Stimulated activated effector memory CD8-positive, alpha-beta T cell treated with anti-CD3 and anti-CD28 coated beads, Interleukin-12 subunit alpha, Interleukin-12 subunit beta, amount 100 ng/mL, for 72 hours (primary cell): ENCODE measurements around the gene ICE1.
A peak's percentile ranks its signal among the peaks of the same experiment; 100 is the strongest.

Experiments used
- ATAC-seq: fragments of 150-1000 bp; cut with Tn5 transposase; 2 replicates; pipeline ENCODE4 v1.10.0; 2021
- DNase-seq, 2 donors: peaks; one replicate each; pipeline ENCODE4 v3.0.0; 2021 to 2022; ENCODE audit warnings: low spot score in 2 of 2
- H3K27ac Mint-ChIP-seq: one replicate; pipeline ENCODE4 v1.8.0; 2022; ENCODE audit warnings: mild to moderate bottlenecking, mixed read lengths
- H3K36me3 Mint-ChIP-seq: one replicate; pipeline ENCODE4 v1.8.0; 2022; ENCODE audit warnings: mild to moderate bottlenecking, mixed read lengths
- H3K4me1 Mint-ChIP-seq: one replicate; pipeline ENCODE4 v1.8.0; 2022; ENCODE audit warnings: mixed read lengths
- H3K4me3 Mint-ChIP-seq: one replicate; pipeline ENCODE4 v1.8.0; 2022; ENCODE audit warnings: mild to moderate bottlenecking, mixed read lengths
- H3K9me3 Mint-ChIP-seq: one replicate; pipeline ENCODE4 v1.8.0; 2022; ENCODE audit warnings: mixed read lengths

ICE1 gene, protein sequence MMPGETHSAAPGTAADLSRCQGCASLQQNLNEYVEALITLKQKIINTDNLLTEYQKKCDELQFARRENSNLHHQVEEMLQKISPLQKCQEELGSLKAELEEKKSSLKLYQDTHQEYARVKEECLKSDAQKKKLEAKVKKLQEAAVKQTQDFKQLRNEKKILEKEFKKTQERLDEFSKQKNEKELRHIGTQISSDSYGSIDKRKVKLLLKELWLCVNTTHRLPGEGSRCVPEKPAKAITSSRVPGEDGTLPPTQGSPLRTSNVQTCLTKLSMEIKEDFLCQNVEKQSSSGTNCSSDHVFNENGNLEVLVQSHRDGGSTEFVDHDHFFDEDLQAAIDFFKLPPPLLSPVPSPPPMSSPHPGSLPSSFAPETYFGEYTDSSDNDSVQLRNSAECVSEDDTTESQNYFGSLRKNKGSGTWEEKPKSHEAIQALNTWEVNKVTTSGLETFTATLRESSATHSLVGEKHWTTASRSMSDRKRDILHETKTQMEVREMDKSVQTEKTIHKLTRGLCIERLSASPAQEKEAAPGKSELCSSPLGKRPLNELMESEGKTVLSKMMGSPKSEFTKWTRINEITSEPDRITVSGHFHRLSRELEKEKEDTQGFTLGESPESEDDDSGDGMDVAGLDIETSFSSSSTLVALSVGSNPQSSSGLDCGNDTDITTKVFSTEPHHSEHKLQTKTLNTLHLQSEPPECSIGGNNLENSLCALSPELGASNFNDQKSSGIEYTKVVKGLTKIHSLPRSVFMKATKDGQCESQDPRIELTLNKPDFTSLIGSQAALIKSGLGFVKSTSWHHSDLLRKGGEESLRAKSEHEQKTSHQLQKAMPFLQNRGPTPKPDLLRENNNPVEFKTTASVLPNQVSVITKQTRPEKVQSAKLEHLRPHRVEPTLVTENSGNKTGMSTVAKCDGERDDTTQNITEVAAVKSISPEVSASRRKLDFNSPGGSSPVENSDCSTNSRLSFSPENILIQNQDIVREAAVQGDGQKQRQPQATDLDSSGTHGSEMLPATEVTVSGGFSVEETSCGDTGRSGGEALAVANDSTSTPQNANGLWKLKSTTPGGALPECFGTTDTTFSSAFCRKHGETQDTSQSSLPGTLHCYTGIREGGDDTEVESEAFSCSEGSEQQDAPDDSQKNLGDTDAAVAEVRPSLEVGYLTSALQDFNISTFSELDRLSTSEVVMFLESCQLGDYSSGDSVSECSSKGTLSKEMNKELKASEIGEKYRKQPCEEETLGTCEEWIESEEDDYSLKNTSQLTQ (N-terminal part only)

DNA sequence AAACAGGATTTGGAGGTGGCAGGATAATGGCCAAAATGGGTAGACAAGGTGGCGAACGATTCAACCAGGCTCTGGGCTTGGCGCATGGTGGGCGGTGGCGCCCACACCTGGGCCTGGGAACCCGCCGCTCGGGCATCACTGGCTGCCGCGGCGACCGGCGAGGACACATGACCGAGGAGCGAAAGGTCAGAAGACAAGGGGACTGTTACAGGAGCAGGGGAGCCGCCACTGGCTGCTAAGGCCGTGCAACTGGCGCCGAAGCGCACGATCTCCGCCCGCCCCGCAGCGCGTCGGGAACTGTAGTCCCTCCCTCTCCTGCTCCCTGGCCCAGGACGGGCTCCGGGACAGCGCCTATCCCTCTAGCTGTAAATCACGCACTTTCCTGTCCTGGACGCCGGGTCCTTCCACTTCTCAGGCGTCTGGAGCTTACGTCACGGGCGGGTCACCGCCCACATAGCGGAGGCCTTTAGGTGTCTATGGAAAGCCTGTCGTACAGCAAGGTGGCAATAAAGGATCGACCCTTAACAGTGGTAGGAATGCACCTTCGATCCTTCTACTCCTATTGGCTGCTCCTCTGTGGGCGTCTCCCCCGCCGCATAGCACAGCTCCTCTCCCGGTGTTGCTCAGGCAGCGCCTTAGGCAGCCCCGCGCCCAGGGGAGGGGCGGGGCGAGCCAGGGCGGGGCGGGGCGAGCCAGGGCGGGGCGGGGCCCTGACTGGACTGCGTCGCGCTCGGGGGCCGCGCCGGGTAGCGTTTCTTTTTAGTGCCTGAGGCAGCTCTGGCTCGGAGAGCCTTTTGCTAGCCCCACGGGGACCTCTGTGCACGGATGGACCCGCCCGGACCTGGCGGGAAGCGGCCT lies at the start of gene ICE1:
Gene ICE1, plus strand, starts transcription at position 717 of the 858 bp plus-strand sequence. CDS start 239 bp downstream, outside the sequence.
- H3K27ac Mint-ChIP-seq, result no peak within 1 kb of the TSS
- peaks cover 11% of the 10 kb centered on the region for H3K36me3 Mint-ChIP-seq
- DNase-seq (peak; percentile 89 to 96), ATAC-seq (peak; percentile 92)
- no peak within 1 kb of the TSS for H3K4me3 Mint-ChIP-seq
- no peaks in the 10 kb centered on the region for H3K9me3 Mint-ChIP-seq
- H3K4me1 Mint-ChIP-seq, result peaks cover 17% of the 10 kb centered on the region

DNA sequence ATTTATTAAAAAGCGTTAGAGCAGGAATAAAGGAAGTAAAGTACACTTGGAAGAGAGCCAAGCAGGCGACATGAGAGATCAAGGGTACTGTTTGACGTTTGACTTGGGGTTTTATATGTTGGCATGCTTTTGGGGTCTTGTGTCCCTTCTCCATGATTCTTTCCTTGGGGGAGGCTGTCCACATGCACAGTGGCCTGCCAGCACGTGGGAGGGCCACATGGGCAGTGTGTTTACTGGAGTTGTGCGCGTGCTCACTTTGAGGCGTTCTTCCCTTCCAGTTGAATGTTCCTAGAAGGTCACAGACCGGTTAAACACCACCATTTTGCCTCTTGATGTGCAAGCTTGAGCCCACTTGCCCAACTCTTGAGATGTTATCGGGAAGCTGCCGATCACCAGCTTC lies 49.5 kb upstream of the ICE1 start:
- H3K4me1 Mint-ChIP-seq, result peaks cover 15% of the 10 kb centered on the region
- no peaks in the 10 kb centered on the region for H3K9me3 Mint-ChIP-seq
- no peak for DNase-seq
- no peak for ATAC-seq
- no peak overlapping the region for H3K27ac Mint-ChIP-seq
- no peaks in the 10 kb centered on the region for H3K36me3 Mint-ChIP-seq
- H3K4me3 Mint-ChIP-seq, result no peak overlapping the region

GRCh38 chr5:5373351-5373989 lies 49.0 kb upstream of the ICE1 start:
- Mint-ChIP-seq H3K9me3 (no peaks in the 10 kb centered on the region), H3K36me3 (no peaks in the 10 kb centered on the region), H3K4me3 (no peak overlapping the region), H3K4me1 (peaks cover 15% of the 10 kb centered on the region), H3K27ac (no peak overlapping the region)
- ATAC-seq (no peak), DNase-seq (no peak)

DNA sequence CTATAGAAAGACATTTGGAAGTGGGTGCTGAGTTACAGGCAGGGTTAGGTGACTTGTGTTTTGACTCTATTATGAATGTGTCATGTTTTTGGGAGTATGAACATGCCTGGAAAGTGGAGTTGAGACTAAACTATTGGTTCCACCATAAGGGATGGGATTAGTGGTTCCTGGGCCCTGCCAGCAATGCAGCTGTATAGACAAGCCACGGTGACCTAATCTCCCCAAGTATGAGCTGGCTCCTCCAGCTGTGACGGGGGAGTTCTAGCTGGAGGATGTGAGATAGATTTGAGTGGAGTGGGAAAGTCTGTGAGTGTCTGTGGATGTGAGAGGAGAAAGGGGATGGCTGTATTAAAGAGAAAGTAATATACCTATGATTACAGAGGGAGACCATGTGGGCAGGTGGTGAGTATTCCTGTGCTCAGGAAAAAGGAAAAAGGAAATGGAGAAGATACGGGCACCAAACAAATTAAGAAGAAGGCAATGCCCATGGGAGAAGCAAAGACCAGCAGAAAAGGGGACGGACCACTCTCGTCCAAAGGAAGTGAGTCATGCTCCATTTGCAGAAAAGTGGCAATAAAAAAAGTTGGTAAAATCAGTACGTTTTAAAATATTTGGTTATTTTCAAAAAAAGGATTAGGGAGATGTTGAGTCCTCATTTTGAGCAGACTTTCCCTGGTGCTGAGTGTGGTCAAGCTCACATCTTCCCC lies 48.3 kb upstream of the ICE1 start:
- H3K36me3 Mint-ChIP-seq, result no peaks in the 10 kb centered on the region

DNA sequence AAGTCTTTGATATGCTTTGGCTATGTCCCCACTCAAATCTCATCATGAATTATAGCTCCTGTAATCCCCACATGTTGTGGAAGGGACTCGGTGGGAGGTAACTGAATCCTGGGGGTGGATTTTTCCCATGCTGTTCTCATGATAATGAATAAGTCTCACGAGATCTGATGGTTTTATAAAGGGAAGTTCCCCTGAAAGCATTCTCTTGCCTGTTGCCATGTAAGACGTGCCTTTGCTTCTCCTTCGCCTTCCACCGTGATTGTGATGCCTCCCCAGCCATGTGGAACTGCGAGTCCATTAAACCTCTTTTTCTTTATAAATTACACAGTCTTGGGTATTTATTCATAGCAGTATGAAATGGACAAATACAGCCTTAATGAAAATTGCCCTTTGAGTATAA lies 44.7 kb upstream of the ICE1 start:
- H3K27ac Mint-ChIP-seq, result no peak overlapping the region
- no peaks in the 10 kb centered on the region for H3K9me3 Mint-ChIP-seq
- no peak overlapping the region for H3K4me3 Mint-ChIP-seq
- ATAC-seq (no peak), DNase-seq (no peak)
- no peaks in the 10 kb centered on the region for H3K36me3 Mint-ChIP-seq
- peaks cover 15% of the 10 kb centered on the region for H3K4me1 Mint-ChIP-seq

More for the DNA sequence above, 48.3 kb upstream of the ICE1 start:
- DNase-seq (no peak), ATAC-seq (no peak)
- no peak overlapping the region for H3K4me3 Mint-ChIP-seq
- H3K27ac Mint-ChIP-seq, result no peak overlapping the region
- no peaks in the 10 kb centered on the region for H3K9me3 Mint-ChIP-seq
- H3K4me1 Mint-ChIP-seq, result peaks cover 15% of the 10 kb centered on the region

DNA sequence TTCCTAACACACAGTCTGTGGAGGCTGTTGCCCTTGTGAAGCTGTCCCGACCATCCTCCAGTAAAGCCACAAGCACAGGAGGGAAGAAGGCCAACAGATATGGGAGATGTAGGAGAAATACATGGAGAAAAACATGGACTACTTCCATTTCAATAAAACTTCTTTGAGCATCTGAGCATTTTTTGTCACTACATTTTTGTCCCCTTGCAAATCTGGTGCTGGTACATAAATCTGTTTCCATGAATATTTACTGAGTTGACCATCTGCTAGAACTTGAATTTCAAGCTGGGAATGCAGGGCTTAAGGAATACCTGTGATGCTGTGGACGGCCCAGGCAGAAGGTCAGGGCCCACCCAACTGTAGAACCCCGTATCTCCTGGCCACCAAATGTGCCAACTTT lies 43.9 kb upstream of the ICE1 start:
- Mint-ChIP-seq H3K9me3 (no peaks in the 10 kb centered on the region), H3K36me3 (no peaks in the 10 kb centered on the region), H3K4me1 (peaks cover 15% of the 10 kb centered on the region), H3K27ac (no peak overlapping the region), H3K4me3 (no peak overlapping the region)
- DNase-seq (no peak), ATAC-seq (no peak)

- H3K4me3 Mint-ChIP-seq, result no peak overlapping the region
- no peaks in the 10 kb centered on the region for H3K36me3 Mint-ChIP-seq
- H3K4me1 Mint-ChIP-seq, result peaks cover 10% of the 10 kb centered on the region
- H3K9me3 Mint-ChIP-seq, result no peaks in the 10 kb centered on the region
- ATAC-seq (no peak), DNase-seq (no peak)
- no peak overlapping the region for H3K27ac Mint-ChIP-seq
Measured at GRCh38 chr5:5380298-5380697, 42.2 kb upstream of the ICE1 start.

DNA sequence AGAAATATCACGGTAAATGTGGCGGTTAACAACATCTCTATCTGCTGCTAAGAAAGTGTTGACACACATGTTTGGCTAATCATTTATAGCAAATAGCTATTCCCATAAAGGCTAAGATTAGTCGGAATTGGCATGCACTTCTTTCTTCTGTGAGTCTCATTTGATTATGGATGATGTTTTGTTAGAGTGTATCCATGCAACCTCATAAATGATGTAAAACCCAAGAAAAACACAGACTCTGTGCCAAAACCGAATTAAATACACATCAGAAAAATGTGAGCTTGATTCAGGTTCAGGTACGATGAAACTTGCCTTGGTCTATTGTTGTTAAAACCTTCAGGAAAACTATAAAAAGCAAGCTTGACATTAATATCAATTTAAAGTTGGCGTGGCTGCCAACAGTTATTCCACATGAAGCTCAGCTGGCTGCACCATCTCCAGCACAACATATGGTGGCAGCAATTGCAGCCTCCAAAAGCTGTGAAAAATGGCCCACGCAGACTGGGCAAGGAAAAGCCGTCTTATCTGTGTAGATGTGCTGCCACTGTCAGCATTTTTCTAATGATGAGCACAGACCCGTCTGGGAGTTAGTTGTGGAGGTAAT lies 41.1 kb upstream of the ICE1 start:
- DNase-seq, result no peak
- H3K9me3 Mint-ChIP-seq, result no peaks in the 10 kb centered on the region
- no peak overlapping the region for H3K4me3 Mint-ChIP-seq
- H3K4me1 Mint-ChIP-seq, result no peaks in the 10 kb centered on the region
- no peak for ATAC-seq
- H3K27ac Mint-ChIP-seq, result no peak overlapping the region
- H3K36me3 Mint-ChIP-seq, result no peaks in the 10 kb centered on the region

DNA sequence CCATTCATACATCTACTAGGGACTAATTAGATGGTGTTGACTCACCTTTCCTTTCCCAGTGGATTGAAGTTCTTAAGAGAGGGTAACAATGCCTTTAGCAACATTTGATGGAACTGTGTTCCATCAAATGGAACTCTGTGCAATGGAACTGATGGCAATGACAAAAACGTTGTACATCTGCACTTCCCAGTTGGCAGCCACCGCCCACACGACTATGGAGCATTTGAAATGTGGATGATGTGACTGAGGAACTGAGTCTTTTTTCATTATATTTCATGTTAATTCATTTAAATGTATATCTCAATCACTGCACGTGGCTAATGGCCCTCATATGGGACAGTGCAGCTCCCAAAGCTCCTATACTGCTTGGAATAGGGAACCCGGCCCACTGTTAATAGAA lies 39.0 kb upstream of the ICE1 start:
- no peaks in the 10 kb centered on the region for H3K36me3 Mint-ChIP-seq
- H3K4me1 Mint-ChIP-seq, result no peaks in the 10 kb centered on the region
- no peak for DNase-seq
- ATAC-seq, result no peak
- no peaks in the 10 kb centered on the region for H3K9me3 Mint-ChIP-seq
- no peak overlapping the region for H3K4me3 Mint-ChIP-seq
- H3K27ac Mint-ChIP-seq, result no peak overlapping the region

- Mint-ChIP-seq H3K27ac (no peak overlapping the region), H3K9me3 (no peaks in the 10 kb centered on the region), H3K4me3 (no peak overlapping the region), H3K36me3 (no peaks in the 10 kb centered on the region), H3K4me1 (no peaks in the 10 kb centered on the region)
- ATAC-seq (no peak), DNase-seq (no peak)
Measured at GRCh38 chr5:5384660-5385330, 37.7 kb upstream of the ICE1 start.

DNA sequence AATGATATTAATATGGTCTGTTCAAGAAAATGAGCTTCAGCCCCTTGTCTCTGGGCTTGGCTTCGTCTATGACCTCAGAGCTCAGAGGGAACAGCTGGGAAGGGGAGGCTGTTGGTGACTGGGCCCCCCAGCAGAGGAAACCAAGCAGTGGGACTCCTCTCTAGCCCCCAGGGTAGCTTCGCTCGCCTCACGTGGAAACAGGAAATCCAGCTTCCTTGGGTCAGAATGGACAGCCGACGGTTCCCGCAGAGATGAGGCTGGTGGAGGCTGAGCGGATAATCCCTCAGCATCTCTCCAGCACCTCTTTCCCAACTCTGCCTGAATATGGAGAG lies 37.2 kb upstream of the ICE1 start:
- Mint-ChIP-seq H3K4me3 (no peak overlapping the region), H3K9me3 (no peaks in the 10 kb centered on the region), H3K36me3 (no peaks in the 10 kb centered on the region), H3K4me1 (no peaks in the 10 kb centered on the region), H3K27ac (no peak overlapping the region)
- DNase-seq (no peak), ATAC-seq (no peak)

- ATAC-seq, result no peak
Measured at GRCh38 chr5:5386329-5386728, 36.1 kb upstream of the ICE1 start.

DNA sequence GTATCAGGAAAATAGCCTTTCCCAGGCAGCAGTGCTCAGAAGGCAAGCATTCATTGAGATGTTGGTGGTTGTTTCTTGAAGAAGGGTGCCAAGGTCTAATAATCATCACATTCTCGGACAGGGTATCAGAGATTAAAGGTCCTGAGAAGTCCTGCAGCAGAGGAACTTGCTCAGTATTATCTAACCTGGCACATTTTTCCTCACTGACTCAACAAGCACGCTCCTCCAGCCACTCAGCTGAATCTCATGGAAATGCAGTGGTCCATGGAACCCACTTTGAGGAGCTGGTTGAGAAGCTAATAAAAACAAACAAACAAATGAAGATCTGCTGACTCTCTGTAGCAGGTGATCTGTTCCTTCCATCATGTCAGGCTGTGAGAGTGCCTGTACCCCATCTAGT lies 35.3 kb upstream of the ICE1 start:
- Mint-ChIP-seq H3K4me1 (no peaks in the 10 kb centered on the region), H3K4me3 (no peak overlapping the region), H3K9me3 (no peaks in the 10 kb centered on the region), H3K36me3 (no peaks in the 10 kb centered on the region), H3K27ac (no peak overlapping the region)
- DNase-seq (no peak), ATAC-seq (no peak)

More at GRCh38 chr5:5386329-5386728, 36.1 kb upstream of the ICE1 start:
- Mint-ChIP-seq H3K27ac (no peak overlapping the region), H3K4me3 (no peak overlapping the region), H3K4me1 (no peaks in the 10 kb centered on the region), H3K9me3 (no peaks in the 10 kb centered on the region), H3K36me3 (no peaks in the 10 kb centered on the region)
- no peak for DNase-seq
